Psoas muscle (tissue), 8 donors: ENCODE data around the gene RBMS3. TPM values are rescaled to one million over a fixed set of nuclear protein-coding genes. Genes with fewer than 3 reads are reported as not detected.

ENCODE experiments used
- ATAC-seq, 4 donors: fragments of 200-7000 bp; cut with Tn5 transposase; one replicate each; pipeline ENCODE4 v1.9.1; 2020; ENCODE audit warnings: moderate library complexity in 3 of 4, mild to moderate bottlenecking in 2 of 4
- DNase-seq, 2 donors: peaks; one replicate each; pipeline ENCODE4 v3.0.0-alpha.2; 2020
- H3K27ac ChIP-seq: fragments of 200-600 bp; one replicate; pipeline ENCODE4 v1.8.0; 2022
- H3K27me3 ChIP-seq, 3 donors: fragments of 200-600 bp in 1 of 3; one replicate each; pipeline versions ENCODE4 v1.6.1 to v1.8.0; 2013 to 2022; ENCODE audit warnings: low read length in 2 of 3, mild to moderate bottlenecking in 2 of 3, moderate library complexity in 1 of 3; ENCODE audit not compliant: insufficient read depth in 3 of 3
- H3K36me3 ChIP-seq, 2 donors: fragments of 200-600 bp in 1 of 2; one replicate each; pipeline versions ENCODE4 v1.6.1 to v1.8.0; 2013 to 2022; ENCODE audit warnings: low read depth in 1 of 2, mild to moderate bottlenecking in 1 of 2, moderate library complexity in 1 of 2; ENCODE audit not compliant: insufficient read depth in 1 of 2
- H3K4me1 ChIP-seq: fragments of 200-600 bp; one replicate; pipeline ENCODE4 v1.8.0; 2022
- H3K4me3 ChIP-seq: fragments of 200-600 bp; one replicate; pipeline ENCODE4 v1.8.0; 2022; ENCODE audit warnings: mild to moderate bottlenecking
- H3K9me3 ChIP-seq: fragments of 200-600 bp; one replicate; pipeline ENCODE4 v1.8.0; 2022
- CTCF ChIP-seq: fragments of 200-600 bp; IDR thresholded peaks from one replicate; pipeline ENCODE4 v1.8.0; 2022; ENCODE audit warnings: antibody characterized with exemption
- WGBS, 3 donors: extraction: QIAGEN DNeasy Blood & Tissue Kit; methylation state at CpG; one replicate each; pipeline versions ENCODE4 v1.1.6 to v1.1.7; 2013; 5-methylcytosine and 5-hydroxymethylcytosine counted together
- intact Hi-C, 2 donors: fragments of 100-400 bp; cut with DNase I; formaldehyde crosslinking; loops; one replicate each; pipeline versions ENCODE4 v1.11.0 to v1.14.2; 2022
- polyA plus RNA-seq, 3 donors: library from polyadenylated mRNA; stranded (reverse); fragments of 200-250 nt; gene quantifications; one replicate each; pipeline ENCODE4 v1.2.3, GENCODE V29; 2013
- total RNA-seq, 4 donors: library from RNA; stranded (reverse); fragmentation: NEBNext Ultra II Directional in 2 of 4; extraction: Animal tissue kit (Norgen Biotek cat#: 25700) in 2 of 4; gene quantifications; one replicate each; pipeline versions ENCODE4 v1.2.1 to v1.2.4, GENCODE V29; 2021 to 2023
- donor health status: healthy with polysubstance abuse.
- donor health status: DM: no; HTN: no; CAD: no; lungs with moderate emphysema.
- donor health status: Bipolar disorder and iron deficiency.
- donor health status: healthy.
- donor health status: DM: yes; HTN: yes; CAD: no.
- donor health status: DM: no; HTN: no; CAD: no.
- donor health status: DM: no; HTN: no; CAD: no.
- donor health status: DM: yes; HTN: yes; CAD: no.

The RBMS3 gene
- total and polyA plus RNA-seq, 7 donors: 3.8 to 34.5 (median 23.5) TPM

DNA sequence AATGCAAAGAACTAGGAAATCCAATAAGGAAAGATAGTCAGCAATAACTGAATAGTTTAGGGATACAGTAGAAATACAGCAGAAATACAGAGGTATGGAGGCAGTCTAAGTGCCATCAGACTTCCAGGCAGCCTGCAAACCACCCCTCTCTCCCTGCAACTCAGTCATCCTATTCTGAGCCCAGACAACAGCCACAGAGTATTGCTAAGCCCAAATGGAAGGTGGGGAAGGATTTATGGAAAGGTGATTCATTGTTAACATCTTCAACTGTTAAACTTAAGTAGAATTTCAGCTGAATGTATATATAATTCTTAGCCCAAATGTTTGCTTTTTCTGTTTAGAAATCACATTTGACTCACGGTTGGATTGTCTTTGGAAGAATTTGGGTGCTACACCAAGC is 300.4 kb downstream of the RBMS3 start:
- no peak for ATAC-seq
- no peak for DNase-seq
- H3K4me1 ChIP-seq: peaks cover 8% of the 10 kb centered on the region
- WGBS, 3 donors: 77 to 88% (median 85%) methylated on average over 1 of the region's 1 CpG
- H3K27ac ChIP-seq: no peak overlapping the region
- no peaks in the 10 kb centered on the region for H3K36me3 ChIP-seq
- no peak overlapping the region for H3K4me3 ChIP-seq
- intact Hi-C loops: no loop called here
- TF ChIP-seq CTCF: no peak
- H3K9me3 ChIP-seq: no peaks in the 10 kb centered on the region
- H3K27me3 ChIP-seq: no peaks in the 10 kb centered on the region

DNA sequence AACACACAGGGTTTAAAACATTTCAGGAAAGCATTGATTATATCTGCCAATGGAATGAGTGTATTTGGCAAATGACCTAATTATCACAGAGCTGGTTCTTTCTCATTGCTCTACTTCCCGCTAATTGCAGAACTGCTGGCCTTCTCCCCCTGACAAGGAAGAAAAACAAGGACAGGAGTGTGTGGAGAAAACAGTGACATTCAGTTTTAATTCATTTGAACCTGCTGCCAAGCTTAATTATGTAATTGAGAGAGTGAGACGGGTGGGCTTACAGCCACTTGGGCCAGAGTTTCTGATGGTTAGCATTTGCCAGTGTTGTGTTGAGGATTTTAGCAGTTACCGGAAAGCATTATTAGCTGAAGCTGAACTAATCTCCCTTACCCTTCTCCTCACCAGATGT is 301.4 kb downstream of the RBMS3 start:
- DNase-seq: no peak
- 60 to 69% (median 61%) methylated on average over 3 of the region's 3 CpGs for WGBS, 3 donors
- Histone ChIP-seq H3K27me3 (no peaks in the 10 kb centered on the region), H3K4me3 (no peak overlapping the region), H3K36me3 (no peaks in the 10 kb centered on the region), H3K27ac (no peak overlapping the region), H3K4me1 (peaks cover 4% of the 10 kb centered on the region), H3K9me3 (no peaks in the 10 kb centered on the region)
- intact Hi-C loops: no loop called here
- no peak for ATAC-seq
- no peak for TF ChIP-seq CTCF

GRCh38 chr3:29583861-29584260 is 303.0 kb downstream of the RBMS3 start:
- H3K27me3 ChIP-seq: no peaks in the 10 kb centered on the region
- no peak overlapping the region for H3K27ac ChIP-seq
- TF ChIP-seq CTCF: no peak
- no peaks in the 10 kb centered on the region for H3K9me3 ChIP-seq
- no peak overlapping the region for H3K4me3 ChIP-seq
- intact Hi-C loops: no loop called here
- H3K4me1 ChIP-seq: peaks cover 4% of the 10 kb centered on the region
- H3K36me3 ChIP-seq: no peaks in the 10 kb centered on the region
- ATAC-seq (no peak), DNase-seq (no peak)

DNA sequence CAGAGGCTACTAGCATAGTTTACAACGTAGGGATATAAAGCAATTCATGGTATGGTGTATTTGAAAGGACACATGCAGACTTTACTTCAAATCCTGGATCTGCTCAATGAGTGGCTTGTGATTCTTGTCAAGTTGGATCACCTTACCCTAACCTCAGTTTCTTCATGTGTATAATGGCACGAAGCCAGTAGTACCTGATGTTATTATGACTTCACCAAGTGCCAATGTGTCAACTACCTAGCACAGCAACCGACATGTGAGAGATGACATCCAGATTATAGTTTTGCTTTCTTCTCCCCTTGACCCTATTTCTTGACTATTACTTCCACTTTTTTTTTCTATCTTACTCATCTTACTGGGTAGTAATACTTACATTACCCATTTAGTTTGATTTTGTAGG is 304.5 kb downstream of the RBMS3 start:
- Histone ChIP-seq H3K9me3 (no peaks in the 10 kb centered on the region), H3K27ac (no peak overlapping the region), H3K4me1 (peaks cover 4% of the 10 kb centered on the region), H3K27me3 (no peaks in the 10 kb centered on the region), H3K36me3 (no peaks in the 10 kb centered on the region), H3K4me3 (no peak overlapping the region)
- 92 to 93% (median 92%) methylated on average over 3 of the region's 3 CpGs for WGBS, 3 donors
- intact Hi-C loops: no loop called here
- DNase-seq (no peak), ATAC-seq (no peak)
- no peak for TF ChIP-seq CTCF

- Histone ChIP-seq H3K4me3 (no peak overlapping the region), H3K27me3 (no peaks in the 10 kb centered on the region), H3K9me3 (no peaks in the 10 kb centered on the region), H3K36me3 (no peaks in the 10 kb centered on the region), H3K27ac (no peak overlapping the region), H3K4me1 (peaks cover under 1% of the 10 kb centered on the region)
- intact Hi-C loops: no loop called here
- TF ChIP-seq CTCF: no peak
- ATAC-seq: no peak
- WGBS, 3 donors: 73 to 81% (median 76%) methylated on average over 2 of the region's 2 CpGs
- no peak for DNase-seq
These were observed 306.5 kb downstream of the RBMS3 start for GRCh38 chr3:29587340-29587739.
